Astrocyte of the cerebellum (primary cell): ENCODE measurements around the gene SLC24A4.
"Not testable (repeated sequence)": the region's sequence is repeated elsewhere in the genome, so short reads cannot be mapped to it uniquely, and the experiment has no call there.

Source experiments
- DNase-seq: peaks from one replicate; pipeline ENCODE4 v3.0.0-alpha.2; 2011; ENCODE audit warnings: low read depth
- H3K4me3 ChIP-seq: 2 replicates; pipeline ENCODE4 v1.5.1; 2011; ENCODE audit warnings: mild to moderate bottlenecking, low read depth, low read length, moderate library complexity
- CTCF ChIP-seq: IDR thresholded peaks from 2 replicates; pipeline ENCODE4 v1.5.1; 2012; ENCODE audit warnings: low read length, low read depth, moderate library complexity, mild to moderate bottlenecking; ENCODE audit errors: missing control alignments
- in situ Hi-C: cut with HindIII; loops from 2 replicates; pipeline ENCODE4 v1.10.0; 2017; ENCODE audit warnings: low sequenced_read_pairs

The SLC24A4 gene

GRCh38 chr14:92528486-92529100, 205.6 kb downstream of the SLC24A4 start:
- no peak for DNase-seq
- in situ Hi-C loops, result loop anchor here (10.0 kb wide), 1 partner anchor 46 kb away; no protein-coding TSS in a partner anchor
- no peak for TF ChIP-seq CTCF
- H3K4me3 ChIP-seq, result no peak overlapping the region

GRCh38 chr14:92529903-92530302, 206.9 kb downstream of the SLC24A4 start:
- in situ Hi-C loops, result loop anchor here (10.0 kb wide), 1 partner anchor 45 kb away; no protein-coding TSS in a partner anchor

GRCh38 chr14:92531106-92531873, 208.3 kb downstream of the SLC24A4 start:
- in situ Hi-C loops, result no loop called here
- no peak for DNase-seq
- TF ChIP-seq CTCF, result no peak
- no peak overlapping the region for H3K4me3 ChIP-seq

More at GRCh38 chr14:92529903-92530302, 206.9 kb downstream of the SLC24A4 start:
- TF ChIP-seq CTCF, result no peak
- no peak overlapping the region for H3K4me3 ChIP-seq
- no peak for DNase-seq

- TF ChIP-seq CTCF, result no peak
- no peak for DNase-seq
- H3K4me3 ChIP-seq, result no peak overlapping the region
- in situ Hi-C loops, result no loop called here
Observed at GRCh38 chr14:92532490-92533163, 209.7 kb downstream of the SLC24A4 start.

- no peak for DNase-seq
- H3K4me3 ChIP-seq, result no peak overlapping the region
- in situ Hi-C loops, result no loop called here
- TF ChIP-seq CTCF, result no peak
Observed at GRCh38 chr14:92534932-92535643, 212.1 kb downstream of the SLC24A4 start.

- in situ Hi-C loops, result not testable (repeated sequence)
Observed at GRCh38 chr14:92536231-92536630, 213.3 kb downstream of the SLC24A4 start.

More at GRCh38 chr14:92536231-92536630, 213.3 kb downstream of the SLC24A4 start:
- H3K4me3 ChIP-seq, DNase-seq: not testable (repeated sequence)
